Coronary artery (tissue), 2 donors: ENCODE results near the gene SACM1L.

Experiments used
- DNase-seq: peaks from one replicate; pipeline ENCODE4 v3.0.0-alpha.2; 2017; ENCODE audit warnings: low spot score
- H3K27ac ChIP-seq, 2 donors: fragments of 200-600 bp; sonication (generic); one replicate each; pipeline ENCODE4 v1.5.1; 2016 to 2019
- H3K4me3 ChIP-seq: fragments of 200-600 bp; sonication (generic); 2 replicates; pipeline ENCODE4 v1.5.1; 2016; ENCODE audit warnings: mild to moderate bottlenecking, moderate library complexity
- CTCF ChIP-seq: fragments of 200-600 bp; sonication (generic); IDR thresholded peaks from one replicate; pipeline ENCODE4 v1.5.1; 2019; ENCODE audit warnings: antibody characterized with exemption

Gene SACM1L

GRCh38 chr3:45677841-45678240, 11.4 kb upstream of the SACM1L start:
- Histone ChIP-seq H3K4me3 (no peak overlapping the region), H3K27ac (no peak overlapping the region)
- TF ChIP-seq CTCF, result no peak
- DNase-seq, result no peak

GRCh38 chr3:45679805-45680204, 9.4 kb upstream of the SACM1L start:
- no peak overlapping the region for H3K27ac ChIP-seq
- TF ChIP-seq CTCF, result no peak
- no peak for DNase-seq
- no peak overlapping the region for H3K4me3 ChIP-seq

GRCh38 chr3:45681221-45681620, 8.0 kb upstream of the SACM1L start:
- H3K4me3 ChIP-seq, result no peak overlapping the region
- DNase-seq, result no peak
- TF ChIP-seq CTCF, result no peak
- no peak overlapping the region for H3K27ac ChIP-seq

- no peak for DNase-seq
- Histone ChIP-seq H3K4me3 (no peak overlapping the region), H3K27ac (no peak overlapping the region)
- no peak for TF ChIP-seq CTCF
These were observed 7.3 kb upstream of the SACM1L start for GRCh38 chr3:45681846-45682245.

GRCh38 chr3:45682311-45682710, 6.9 kb upstream of the SACM1L start:
- Histone ChIP-seq H3K27ac (no peak overlapping the region), H3K4me3 (no peak overlapping the region)
- no peak for DNase-seq
- TF ChIP-seq CTCF, result no peak

GRCh38 chr3:45682786-45683185, 6.4 kb upstream of the SACM1L start:
- DNase-seq, result no peak
- Histone ChIP-seq H3K27ac (no peak overlapping the region), H3K4me3 (no peak overlapping the region)
- TF ChIP-seq CTCF, result no peak

- DNase-seq, result no peak
- no peak for TF ChIP-seq CTCF
- Histone ChIP-seq H3K4me3 (no peak overlapping the region), H3K27ac (no peak overlapping the region)
These were observed 5.5 kb upstream of the SACM1L start for GRCh38 chr3:45683417-45684326.
